ENCODE measurements around the gene EPS8.
"Not testable (repeated sequence)": the region's sequence is repeated elsewhere in the genome, so short reads cannot be mapped to it uniquely, and the experiment has no call there.

EPS8 gene

DNA sequence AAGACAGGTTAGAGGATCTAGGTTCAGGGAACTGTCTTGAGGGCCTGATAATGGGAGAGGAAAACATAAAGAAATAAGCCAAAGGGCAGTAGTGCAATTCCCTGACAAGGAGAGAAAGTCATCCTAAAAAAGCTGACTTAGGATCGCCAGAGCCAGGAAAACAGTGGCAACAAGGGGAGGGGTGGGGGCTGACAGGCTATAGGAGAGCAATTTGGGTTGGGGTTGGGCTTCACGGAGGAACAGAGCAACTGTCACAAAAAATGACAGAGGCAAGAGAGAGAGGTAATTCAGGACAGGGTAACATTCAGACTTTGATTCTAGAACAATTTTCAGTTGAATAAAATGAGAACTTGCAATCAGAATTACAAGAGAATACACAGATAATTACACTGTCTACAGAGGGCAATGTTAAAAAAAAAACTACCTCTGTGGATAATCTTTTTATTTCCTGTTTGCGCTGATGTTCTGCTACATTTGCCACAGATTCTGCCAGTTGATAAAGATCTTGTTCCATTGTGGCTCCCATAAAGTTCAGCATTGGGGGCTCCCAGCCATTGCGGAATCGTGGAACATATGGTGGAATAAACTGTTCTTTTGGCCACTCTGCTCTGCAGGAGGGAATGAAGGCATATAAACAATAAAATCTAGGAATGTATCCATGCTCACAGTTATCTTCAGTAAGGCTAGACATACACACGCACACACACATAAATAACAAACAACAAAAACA is 138.6 kb downstream of the EPS8 start:
- DNase-seq (ENCODE audit: low read depth in 2 of 3, low spot score in 1 of 3), result no peak

DNA sequence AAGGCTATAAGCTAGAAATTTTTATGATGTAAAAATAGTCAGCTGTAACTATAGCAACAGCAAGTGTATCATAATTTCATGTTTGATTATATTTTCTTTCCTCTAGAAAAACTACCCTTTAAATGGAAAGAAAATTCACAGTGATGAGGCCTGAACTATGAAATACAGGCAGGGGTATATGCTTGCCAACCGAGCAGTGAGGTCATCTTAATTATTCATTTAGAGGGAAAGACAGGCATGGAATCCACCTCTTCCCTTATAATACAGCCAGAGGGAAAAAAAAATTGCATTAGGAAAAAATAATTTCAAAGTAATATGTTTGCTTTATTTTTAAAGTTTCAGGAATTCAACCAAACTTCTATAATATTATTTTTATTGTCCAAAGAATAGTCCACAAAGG is 139.8 kb downstream of the EPS8 start:
- no peak for DNase-seq (ENCODE audit: low read depth in 2 of 3, low spot score in 1 of 3)

DNA sequence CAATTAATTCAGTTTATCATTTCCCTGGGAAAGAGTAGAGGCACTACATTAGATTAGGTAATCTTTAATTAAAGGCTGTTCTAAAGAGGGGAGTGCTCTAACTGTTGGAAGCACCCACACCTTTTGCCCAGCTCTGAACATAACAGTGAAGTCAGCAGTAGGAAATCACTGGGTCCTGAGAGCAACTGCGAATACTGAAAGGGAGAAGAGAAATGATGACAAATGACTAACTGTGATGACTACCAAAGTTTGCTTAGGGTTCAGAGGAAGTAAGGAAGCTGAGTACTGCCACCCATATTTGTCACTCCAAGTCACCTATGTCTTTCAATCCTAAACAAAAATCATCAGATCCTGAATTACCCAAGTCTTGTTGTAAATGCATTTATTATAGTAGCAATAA is 140.6 kb downstream of the EPS8 start:
- DNase-seq (ENCODE audit: low read depth in 2 of 3, low spot score in 1 of 3), result no peak

DNA sequence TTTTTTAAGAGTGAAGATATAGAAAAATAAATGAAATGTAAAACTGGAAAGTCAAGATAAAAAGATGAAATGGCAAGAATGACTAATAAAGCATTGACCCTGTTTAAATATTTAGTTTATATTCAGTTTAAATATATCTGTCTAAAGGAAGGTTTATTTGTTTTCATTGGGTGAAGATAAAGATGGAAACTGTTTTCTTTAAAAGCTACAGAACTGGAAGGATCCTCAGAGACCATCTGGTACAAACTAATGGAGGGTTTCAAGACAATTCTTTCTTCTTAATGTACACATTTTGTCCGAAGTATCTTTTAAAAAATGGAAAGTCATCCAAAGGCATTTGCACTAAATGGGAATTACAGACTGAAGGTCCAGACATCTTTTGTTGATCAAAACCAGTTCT is 142.6 kb downstream of the EPS8 start:
- DNase-seq (ENCODE audit: low read depth in 2 of 3, low spot score in 1 of 3), result no peak

DNA sequence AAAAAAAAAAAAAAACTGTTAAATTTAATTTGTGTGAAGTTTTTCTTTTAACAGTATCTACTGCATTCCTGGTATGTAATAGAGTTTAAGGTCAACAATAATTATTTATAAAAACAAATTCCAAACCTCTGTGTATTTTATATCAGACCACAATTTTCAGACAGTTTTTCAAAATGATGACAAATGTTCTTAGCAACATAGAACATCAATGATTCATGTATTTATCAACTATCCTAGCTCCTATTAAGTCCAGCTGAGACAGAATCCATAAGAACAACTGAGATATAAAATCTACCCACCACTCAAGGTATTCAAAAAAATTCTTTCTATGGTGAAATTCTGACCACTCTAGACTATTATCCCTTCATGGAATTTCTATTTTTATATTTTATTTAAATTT is 144.5 kb downstream of the EPS8 start:
- DNase-seq (ENCODE audit: low read depth in 2 of 3, low spot score in 1 of 3), result no peak

DNA sequence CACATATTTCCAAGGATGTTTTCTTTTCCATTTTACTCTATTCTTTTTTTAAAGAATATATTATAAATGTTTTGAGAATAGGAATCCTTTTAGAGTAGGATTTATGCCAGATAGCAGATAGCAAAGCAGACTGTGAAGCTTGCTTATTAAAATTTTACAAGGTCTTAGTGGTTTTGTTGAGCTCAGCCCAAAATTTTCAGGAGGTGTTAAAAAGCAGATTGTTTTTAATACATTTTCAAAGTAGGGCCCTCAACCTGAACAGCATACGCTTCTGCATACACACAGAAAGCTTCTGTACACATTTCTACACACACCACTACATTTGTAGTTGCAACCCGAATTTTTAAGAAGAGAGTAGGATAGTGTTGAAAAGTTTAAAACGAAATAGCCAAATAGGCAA is 151.0 kb downstream of the EPS8 start:
- DNase-seq (ENCODE audit: low read depth in 2 of 3, low spot score in 1 of 3), result no peak

DNA sequence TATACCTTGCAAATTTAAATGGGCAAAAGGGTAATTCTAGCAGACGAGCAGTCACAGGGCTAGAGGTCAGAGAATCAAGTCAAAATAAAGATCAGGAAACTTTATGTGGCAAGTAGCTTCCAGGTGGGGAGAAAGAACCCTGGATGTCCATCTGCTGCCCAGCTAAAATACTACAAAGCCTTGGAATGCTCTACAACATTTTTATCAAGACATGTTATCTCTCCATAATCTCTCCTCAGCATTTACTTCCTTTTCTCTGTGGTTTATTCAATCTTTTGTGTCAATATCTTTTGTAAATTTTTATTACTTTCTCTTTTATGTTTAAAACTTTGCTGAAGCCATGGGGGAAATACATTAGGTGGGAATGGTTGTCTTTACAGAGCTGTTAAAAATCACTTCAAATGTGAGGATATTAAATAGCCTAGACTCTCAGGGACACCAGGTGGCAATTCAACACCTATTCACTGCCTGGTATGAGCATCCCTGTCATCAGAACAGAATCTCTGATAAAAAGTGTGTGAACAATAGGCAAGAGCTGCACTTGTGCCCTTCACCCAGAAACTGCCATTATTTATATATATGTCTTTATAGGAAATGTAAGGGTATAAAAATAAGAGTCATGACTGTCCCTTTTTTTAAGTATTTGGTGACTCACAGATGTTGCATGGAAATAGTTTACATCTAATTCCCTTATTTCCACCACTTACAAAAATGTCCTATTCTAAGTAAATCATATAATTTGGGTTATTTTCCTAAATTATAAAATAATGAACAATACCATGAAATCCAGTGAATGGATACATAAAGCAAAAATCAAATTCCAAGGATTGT is 152.9 kb downstream of the EPS8 start:
- DNase-seq (ENCODE audit: low read depth in 2 of 3, low spot score in 1 of 3), result no peak

DNA sequence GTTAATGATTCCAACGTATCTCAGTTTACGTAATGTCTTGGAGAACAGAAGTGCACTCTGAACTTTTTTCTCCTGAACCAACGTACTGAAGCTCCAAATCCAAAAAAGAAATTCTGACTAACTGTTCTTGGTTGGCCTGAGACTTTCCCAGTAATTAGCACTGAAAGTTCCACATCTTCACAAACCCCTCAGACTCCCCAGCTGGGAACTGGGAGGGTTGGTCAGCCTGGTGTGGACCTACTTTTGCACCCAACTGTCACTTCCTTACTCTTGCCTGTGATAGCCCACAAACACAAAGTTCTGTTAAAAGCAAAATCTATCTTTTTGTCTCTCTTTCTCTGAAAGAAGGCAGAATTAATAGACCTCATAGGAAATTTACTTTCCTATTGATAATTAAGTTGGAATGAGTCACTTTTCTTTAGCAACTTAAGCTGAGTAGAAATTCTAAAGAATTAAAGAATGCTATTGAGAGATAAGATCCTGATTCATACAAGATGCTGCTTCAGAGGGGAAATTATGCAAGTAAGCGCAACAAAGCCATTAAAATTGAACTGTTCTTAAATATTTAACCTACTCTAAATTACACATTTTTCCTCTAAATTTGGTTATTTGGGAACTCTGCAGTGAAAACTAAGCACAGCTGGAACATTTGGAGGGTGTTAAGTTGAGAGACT is 155.0 kb downstream of the EPS8 start:
- DNase-seq (ENCODE audit: low read depth in 2 of 3, low spot score in 1 of 3), result no peak

DNA sequence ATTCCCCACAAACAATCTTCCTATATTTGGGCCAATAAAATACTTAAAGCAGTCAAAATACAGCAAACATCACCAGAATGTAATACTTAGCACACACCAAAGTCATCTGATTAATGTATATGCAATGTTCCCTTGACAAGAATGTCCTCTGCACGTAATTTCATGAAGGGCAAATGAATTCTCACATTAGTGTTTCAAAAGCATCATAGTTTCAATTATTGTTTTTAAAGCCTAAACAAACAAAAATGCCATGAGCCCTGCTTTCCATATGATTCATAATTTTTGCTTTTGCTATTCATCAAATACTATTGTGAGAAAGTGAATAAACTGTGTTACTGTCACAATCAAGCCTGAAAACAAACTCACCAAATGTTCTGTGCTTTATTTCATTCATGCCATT is 156.0 kb downstream of the EPS8 start:
- DNase-seq (ENCODE audit: low read depth in 2 of 3, low spot score in 1 of 3), result no peak

DNA sequence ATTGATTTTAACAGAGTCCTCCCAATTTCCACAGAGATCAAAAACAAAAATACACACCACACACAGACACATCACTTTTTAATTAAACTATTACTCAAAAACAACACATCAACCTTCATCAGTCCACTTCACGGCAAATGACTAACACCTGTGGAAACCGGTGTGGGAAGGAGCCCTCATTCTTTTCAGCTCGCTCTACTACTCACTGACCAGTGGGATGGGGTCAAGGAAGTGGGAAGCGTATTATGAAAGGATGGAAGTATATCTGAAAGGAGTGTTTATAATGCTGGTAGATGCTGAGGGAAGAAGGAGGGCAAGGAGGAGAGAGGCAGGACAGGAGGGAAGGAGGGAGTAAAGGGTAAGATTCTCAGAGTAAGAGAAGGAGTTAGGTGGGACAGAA is 156.5 kb downstream of the EPS8 start:
- no peak for DNase-seq (ENCODE audit: low read depth in 2 of 3, low spot score in 1 of 3)

DNA sequence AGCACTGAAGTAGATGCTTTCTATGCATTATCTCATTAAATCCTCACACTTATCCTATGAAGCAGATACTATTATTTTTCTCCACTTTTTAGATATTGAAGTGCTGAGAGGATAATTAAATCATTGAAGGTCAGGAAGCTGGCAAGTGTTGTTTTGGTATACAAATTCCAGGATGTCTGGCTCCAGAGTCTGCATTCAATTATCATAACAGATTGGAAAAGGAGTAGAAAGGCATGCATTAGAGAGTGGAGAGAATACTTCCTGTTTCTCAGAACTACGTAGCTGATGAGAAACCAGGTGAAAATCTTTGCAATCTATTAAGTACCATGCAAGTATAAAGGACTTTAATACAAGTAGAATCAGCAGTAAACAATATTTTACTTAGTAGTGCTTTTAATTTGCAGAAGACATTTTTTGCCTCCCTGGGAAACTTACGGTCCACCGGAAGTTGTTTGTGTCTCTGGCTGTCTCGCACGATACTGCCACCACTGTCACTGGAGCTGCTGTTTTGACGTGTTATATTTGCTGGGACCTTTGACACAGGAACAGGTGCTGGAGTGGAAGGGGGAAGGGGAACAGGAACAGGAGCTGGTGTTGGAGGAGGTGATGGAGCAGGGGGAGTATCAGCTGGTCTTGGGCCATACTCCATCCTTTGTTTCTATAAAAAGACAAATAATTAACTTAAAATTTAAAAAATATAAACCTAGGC is 158.0 kb downstream of the EPS8 start:
- no peak for DNase-seq (ENCODE audit: low read depth in 2 of 3, low spot score in 1 of 3)

DNA sequence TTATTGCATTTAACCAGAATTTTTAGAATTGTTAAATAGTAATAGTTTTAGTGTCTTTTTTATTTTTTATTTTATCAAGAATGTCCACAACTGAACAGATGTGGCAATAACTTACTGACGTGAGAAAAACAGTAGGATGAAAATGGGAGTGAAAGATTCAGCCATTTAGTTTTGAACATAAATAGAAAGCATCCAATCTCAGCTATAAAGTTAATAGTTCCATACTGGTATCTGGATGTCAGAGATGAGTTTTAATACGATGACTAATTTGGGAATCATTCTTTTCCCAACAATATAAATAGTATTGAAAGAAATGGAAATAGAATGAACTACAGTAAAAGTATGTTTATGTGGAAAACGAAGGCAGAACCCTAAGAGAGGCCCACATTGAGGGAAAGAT is 159.4 kb downstream of the EPS8 start:
- no peak for DNase-seq (ENCODE audit: low read depth in 2 of 3, low spot score in 1 of 3)

DNA sequence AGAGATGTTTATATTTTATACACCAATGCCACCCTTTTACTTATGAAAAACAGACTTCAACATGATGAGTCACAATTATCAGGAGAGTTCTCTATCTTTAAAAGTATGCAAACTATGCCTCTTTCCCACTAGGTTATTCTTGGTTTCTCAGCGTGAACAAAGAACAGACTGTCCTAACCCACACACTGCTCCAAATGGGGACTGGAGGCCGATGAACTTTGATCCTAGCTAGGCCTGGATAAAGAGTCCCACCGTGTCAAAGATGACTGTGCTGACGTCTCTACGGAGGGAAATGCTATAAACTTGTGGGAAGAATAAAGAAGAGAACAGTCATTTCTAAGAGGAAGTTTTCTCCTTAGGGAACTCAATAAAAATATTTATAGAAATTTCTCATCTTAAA is 160.1 kb downstream of the EPS8 start:
- no peak for DNase-seq (ENCODE audit: low read depth in 2 of 3, low spot score in 1 of 3)

DNA sequence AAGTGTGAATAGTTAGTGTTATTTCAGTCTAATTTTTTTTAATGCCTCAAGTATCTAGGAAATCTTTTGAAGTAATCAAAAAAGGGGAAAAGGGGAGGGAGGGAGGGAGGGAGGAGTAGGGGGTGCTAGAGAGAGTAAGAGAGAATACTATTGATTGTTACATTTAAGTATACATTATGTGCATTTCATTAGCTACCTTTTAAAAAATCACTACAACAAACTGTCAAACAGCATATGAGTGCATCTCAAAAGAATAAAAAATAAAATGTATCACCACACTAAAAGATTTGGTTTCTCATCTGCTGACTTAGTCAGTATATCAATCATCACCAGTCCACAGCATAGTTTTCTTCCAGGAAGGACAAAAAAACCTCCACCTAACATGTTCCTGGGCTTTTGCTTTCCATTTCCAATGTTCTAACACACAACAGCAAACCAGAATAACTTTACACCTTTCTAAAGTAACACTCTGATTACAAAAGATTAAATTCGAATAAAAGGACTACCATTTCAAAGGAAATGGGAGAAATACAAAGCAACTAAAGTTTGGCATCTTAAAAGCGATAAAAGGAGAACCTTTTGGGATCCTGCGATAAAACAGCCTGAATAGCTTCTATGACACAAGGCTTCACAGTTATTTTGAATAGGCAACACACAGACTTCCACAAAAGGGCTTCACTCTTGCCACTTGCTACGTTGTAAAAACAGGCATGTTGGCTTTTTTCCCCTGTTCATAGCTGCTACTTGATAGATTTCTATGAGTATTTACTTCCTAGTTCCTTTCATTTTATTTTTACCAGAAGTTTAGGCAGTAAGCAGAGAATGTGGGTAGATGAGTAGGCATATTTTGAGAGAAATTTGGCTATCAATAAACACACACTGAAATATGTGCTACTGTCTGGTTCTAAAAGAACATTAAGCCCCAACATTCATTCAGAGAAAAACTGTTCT is 160.9 kb downstream of the EPS8 start:
- no peak for DNase-seq (ENCODE audit: low read depth in 2 of 3, low spot score in 1 of 3)

DNA sequence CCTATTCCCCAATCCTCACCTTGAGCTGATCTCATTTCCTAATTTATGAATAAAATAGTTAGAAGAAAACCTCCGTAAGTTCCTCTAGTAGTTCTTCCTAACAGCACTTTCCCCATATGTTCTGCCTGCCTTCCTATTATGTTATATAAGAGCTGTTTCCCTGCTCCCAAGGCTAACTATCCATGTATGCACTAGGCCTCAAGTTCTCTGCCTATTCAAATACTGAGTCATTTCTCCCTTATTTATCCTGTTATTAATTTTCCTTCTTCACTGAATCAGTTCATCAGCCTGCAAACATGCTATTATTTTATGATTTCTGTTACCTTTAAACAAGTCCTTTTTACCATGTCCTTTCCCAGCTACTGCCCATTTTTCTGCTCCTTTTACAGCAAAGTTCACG is 164.1 kb downstream of the EPS8 start:
- no peak for DNase-seq (ENCODE audit: low read depth in 2 of 3, low spot score in 1 of 3)

DNA sequence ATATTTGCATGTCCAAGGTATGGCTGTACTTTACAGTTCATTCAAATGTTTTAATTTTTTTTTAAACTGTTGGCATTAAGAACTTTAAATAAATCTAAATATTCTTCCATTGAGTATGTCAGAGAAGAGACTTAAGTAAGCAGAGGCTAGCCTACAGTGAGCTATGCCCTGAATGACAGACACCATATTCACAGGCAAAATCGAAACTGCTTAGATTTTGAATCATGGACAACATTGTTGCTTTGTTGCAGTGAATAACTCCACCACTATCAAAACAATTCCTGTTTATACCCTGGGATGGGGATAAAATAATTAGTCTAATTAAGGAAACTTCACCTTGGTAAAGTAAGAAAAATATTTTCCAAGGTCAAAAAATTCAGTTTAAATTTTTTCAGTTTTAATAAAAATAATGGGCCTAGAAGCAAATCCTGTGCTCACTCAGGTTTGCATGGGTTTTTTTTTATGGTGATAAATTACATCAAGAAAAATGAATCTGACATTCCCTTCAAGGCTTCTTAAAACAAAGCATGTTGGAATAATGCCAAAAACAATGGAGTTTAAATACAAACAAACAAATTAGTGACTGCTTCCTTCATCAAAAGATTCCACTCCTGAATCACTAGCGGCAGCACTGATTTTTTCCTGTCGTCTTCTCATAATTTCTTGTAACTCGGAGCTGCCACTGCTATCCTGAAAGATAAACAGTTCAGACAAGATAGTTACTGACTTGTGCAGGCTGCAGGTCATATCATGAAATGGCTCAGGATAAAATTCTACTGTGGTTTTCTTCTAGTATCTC is 168.2 kb downstream of the EPS8 start:
- DNase-seq (ENCODE audit: low read depth in 2 of 3, low spot score in 1 of 3), result no peak

DNA sequence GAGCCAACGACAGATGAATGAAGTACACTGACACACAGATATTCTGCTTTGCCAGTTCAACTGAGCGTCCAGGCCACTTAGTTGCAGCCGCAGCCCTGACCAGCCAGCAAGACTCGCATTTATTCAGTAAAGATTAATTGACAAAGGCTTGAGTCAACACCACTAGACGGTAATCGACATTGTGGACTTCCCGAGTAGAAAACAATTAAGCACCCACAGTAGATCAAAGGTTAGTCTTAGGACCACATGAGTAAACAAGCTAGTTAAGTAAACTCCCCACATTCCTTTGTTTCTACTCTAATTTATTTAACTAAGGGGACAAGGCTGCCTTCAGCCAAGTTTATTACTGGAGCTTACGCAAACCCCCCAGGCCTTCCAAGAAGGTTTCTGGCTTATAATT is 172.7 kb downstream of the EPS8 start:
- DNase-seq (ENCODE audit: low read depth in 2 of 3, low spot score in 1 of 3), result not testable (repeated sequence)

DNA sequence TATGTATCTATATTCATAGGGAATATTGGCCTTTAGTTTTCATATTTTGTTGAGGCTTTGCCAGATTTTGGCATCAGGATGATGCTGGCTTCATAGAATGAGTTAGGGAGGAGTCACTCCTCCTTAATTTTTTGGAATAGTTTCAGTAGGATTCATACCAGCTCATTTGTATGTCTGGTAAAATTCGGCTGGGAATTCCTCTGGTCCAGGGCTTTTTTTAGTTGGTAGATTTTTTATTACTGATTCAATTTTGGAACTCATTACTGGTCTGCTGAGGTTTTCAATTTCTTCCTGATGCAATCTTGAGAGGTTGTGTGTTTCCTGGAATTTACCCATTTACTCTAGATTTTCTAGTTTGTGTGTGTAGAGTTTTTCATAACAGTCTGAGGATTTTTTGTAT is 175.2 kb downstream of the EPS8 start:
- DNase-seq (ENCODE audit: low read depth in 2 of 3, low spot score in 1 of 3), result no peak

DNA sequence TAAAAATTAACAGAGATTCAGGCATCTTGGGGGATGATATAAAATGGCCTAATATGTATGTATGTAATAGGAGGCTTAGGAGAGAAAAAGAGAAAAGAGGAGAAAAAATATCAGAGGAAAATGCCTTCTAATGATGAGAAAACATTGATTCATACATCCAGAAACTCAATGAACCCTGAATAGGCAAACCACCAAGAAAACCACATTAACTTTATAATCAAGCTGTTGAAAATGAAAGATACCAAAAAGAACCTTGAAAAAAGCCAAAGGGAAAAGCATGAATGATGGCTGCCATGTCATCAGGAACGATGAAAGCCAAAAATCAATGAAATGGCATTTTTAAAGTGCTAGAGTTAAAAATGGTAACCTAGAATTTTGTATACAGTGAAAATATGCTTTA is 180.2 kb downstream of the EPS8 start:
- no peak for DNase-seq (ENCODE audit: low read depth in 2 of 3, low spot score in 1 of 3)

DNA sequence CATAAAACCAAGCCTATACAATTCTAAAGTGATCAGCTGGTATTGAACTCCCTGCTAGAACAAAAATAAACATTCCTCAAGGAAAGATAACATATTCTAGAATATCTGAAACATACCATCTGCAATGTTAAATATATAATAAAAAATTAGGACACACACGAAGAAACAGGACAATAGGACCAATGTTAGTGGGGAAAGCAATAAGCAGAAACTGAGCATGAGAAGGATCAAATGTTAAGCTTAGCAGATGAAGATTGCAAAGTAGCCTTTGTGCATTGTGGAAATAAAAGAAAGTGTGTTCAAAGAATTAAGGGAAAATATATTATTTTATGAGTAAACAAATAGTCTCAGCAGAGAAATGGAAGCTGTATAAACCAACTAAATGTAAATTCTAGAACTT is 180.8 kb downstream of the EPS8 start:
- no peak for DNase-seq (ENCODE audit: low read depth in 2 of 3, low spot score in 1 of 3)
